ENCODE measurements around the gene ADRM1. TPM values are rescaled to one million over a fixed set of nuclear protein-coding genes. Genes with fewer than 3 reads are reported as not detected.

ADRM1 gene
- total and polyA plus RNA-seq, 2 donors from 2014 or later = 64.4 to 79.4 TPM

DNA sequence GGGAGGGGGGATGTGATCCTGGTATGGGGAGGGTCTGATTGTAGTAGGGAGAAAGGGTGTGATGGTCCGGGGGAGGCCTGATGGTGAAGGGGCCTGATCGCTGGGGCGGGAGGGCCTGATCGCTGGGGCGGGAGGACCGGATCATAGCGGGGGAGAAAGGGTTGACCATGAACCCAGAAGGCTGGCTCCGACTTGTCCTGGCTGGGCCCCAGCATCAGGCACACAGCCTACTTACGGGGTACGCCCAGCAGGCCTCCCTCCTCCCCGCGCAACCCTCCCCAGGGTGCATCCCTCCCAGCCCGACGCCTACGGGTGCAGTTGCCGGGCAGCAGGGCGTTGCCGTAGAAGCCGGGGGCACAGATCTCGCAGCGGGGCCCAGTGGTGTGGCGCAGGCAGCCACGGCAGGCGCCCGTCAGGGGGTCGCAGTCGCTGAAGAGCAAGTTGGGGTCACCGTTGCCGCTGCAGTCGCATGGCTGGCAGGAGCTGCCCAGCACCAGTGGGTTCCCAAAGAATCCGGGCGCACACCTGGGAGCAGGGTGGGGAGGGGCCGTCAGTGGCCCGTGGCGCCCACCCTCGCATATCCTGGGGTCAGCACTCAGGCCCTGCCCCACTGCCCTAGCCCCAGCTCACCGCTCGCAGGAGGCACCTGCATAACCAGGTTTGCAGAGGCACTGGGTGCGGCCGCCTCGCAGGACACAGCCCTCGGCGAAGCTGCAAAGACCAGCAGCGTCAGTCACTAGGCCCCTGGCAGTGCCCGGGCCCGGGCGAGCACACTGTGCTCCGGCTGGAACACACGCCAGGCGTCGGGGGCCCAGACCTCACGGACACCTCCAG, 20.6 kb downstream of the ADRM1 start:
- no peak for FAIRE-seq
- Histone ChIP-seq H3K27me3 (ENCODE audit: control insufficient read depth, insufficient read depth, low read length) (no peaks in the 10 kb centered on the region), H3K9me3 (ENCODE audit: control insufficient read depth in 2 of 3, insufficient read depth in 1 of 3, low read length in 3 of 3) (no peaks in the 10 kb centered on the region), H3K9ac (ENCODE audit: low read length in 3 of 3) (no peak overlapping the region), H3K4me3 (ENCODE audit: low read length in 3 of 3) (no peak overlapping the region), H3K36me3 (ENCODE audit: control insufficient read depth in 2 of 3, insufficient read depth in 3 of 3, low read length in 3 of 3) (peaks cover 0 to 33% (median 14%) of the 10 kb centered on the region in 3 donors), H3K4me1 (ENCODE audit: control insufficient read depth in 2 of 3, insufficient read depth in 2 of 3, low read depth in 1 of 3, low read length in 3 of 3) (no peaks in the 10 kb centered on the region), H3K27ac (ENCODE audit: low read depth in 2 of 2, low read length in 2 of 2) (no peak overlapping the region)
- TF ChIP-seq CTCF (IDR thresholded peaks at IDR 0.05; ENCODE audit: borderline replicate concordance, extremely low read depth, insufficient read depth) = no peak
- intact Hi-C loops (cut with DNase I) = no loop called here
- no peak for DNase-seq

- intact Hi-C loops (cut with DNase I) = no loop called here
- no peak for DNase-seq
- H3K27ac ChIP-seq (ENCODE audit: low read depth in 2 of 2, low read length in 2 of 2) = no peak overlapping the region
- no peak for FAIRE-seq
- no peaks in the 10 kb centered on the region for H3K27me3 ChIP-seq (ENCODE audit: control insufficient read depth, insufficient read depth, low read length)
- no peak overlapping the region for H3K4me3 ChIP-seq (ENCODE audit: low read length in 3 of 3)
- H3K36me3 ChIP-seq (ENCODE audit: control insufficient read depth in 2 of 3, insufficient read depth in 3 of 3, low read length in 3 of 3) = peaks cover 0 to 33% (median 14%) of the 10 kb centered on the region in 3 donors
- H3K9ac ChIP-seq (ENCODE audit: low read length in 3 of 3) = no peak overlapping the region
- no peaks in the 10 kb centered on the region for H3K4me1 ChIP-seq (ENCODE audit: control insufficient read depth in 2 of 3, insufficient read depth in 2 of 3, low read depth in 1 of 3, low read length in 3 of 3)
- H3K9me3 ChIP-seq (ENCODE audit: control insufficient read depth in 2 of 3, insufficient read depth in 1 of 3, low read length in 3 of 3) = no peaks in the 10 kb centered on the region
- TF ChIP-seq CTCF (IDR thresholded peaks at IDR 0.05; ENCODE audit: borderline replicate concordance, extremely low read depth, insufficient read depth) = no peak
These were observed 21.4 kb downstream of the ADRM1 start for GRCh38 chr20:62323980-62324906.

- DNase-seq (no peak), FAIRE-seq (no peak)
- intact Hi-C loops (cut with DNase I) = no loop called here
- Histone ChIP-seq H3K9ac (ENCODE audit: low read length in 3 of 3) (no peak overlapping the region), H3K27ac (ENCODE audit: low read depth in 2 of 2, low read length in 2 of 2) (no peak overlapping the region), H3K9me3 (ENCODE audit: control insufficient read depth in 2 of 3, insufficient read depth in 1 of 3, low read length in 3 of 3) (no peaks in the 10 kb centered on the region), H3K4me1 (ENCODE audit: control insufficient read depth in 2 of 3, insufficient read depth in 2 of 3, low read depth in 1 of 3, low read length in 3 of 3) (no peaks in the 10 kb centered on the region), H3K36me3 (ENCODE audit: control insufficient read depth in 2 of 3, insufficient read depth in 3 of 3, low read length in 3 of 3) (peaks cover 0 to 36% (median 18%) of the 10 kb centered on the region in 3 donors), H3K4me3 (ENCODE audit: low read length in 3 of 3) (no peak overlapping the region), H3K27me3 (ENCODE audit: control insufficient read depth, insufficient read depth, low read length) (no peaks in the 10 kb centered on the region)
- no peak for TF ChIP-seq CTCF (IDR thresholded peaks at IDR 0.05; ENCODE audit: borderline replicate concordance, extremely low read depth, insufficient read depth)
These were observed 22.5 kb downstream of the ADRM1 start for GRCh38 chr20:62325172-62325905.

All from kidney (tissue), 14 donors.